Colonic mucosa (tissue), 4 donors: Measurements from ENCODE around the gene PRM3. TPM values are rescaled to one million over a fixed set of nuclear protein-coding genes. Genes with fewer than 3 reads are reported as not detected.

Experiments used
- DNase-seq: peaks from one replicate; pipeline ENCODE4 v3.0.0-alpha.2; 2020
- H3K27ac ChIP-seq: fragments of 200-600 bp; one replicate; pipeline ENCODE4 v1.8.0; 2021
- H3K27me3 ChIP-seq: fragments of 200-600 bp; one replicate; pipeline ENCODE4 v1.8.0; 2021
- H3K36me3 ChIP-seq: fragments of 200-600 bp; one replicate; pipeline ENCODE4 v1.8.0; 2021
- H3K4me1 ChIP-seq: fragments of 200-600 bp; one replicate; pipeline ENCODE4 v1.8.0; 2021; ENCODE audit warnings: mild to moderate bottlenecking
- H3K4me3 ChIP-seq: fragments of 200-600 bp; one replicate; pipeline ENCODE4 v1.8.0; 2021
- H3K9ac ChIP-seq, 2 donors: one replicate each; pipeline ENCODE4 v1.7.0; 2013; ENCODE audit warnings: control low read depth in 2 of 2, low read depth in 2 of 2, low read length in 2 of 2
- H3K9me3 ChIP-seq: fragments of 200-600 bp; one replicate; pipeline ENCODE4 v1.8.0; 2021
- CTCF ChIP-seq: fragments of 200-600 bp; IDR thresholded peaks from one replicate; pipeline ENCODE4 v1.8.0; 2022; ENCODE audit warnings: antibody characterized with exemption, mild to moderate bottlenecking
- intact Hi-C: fragments of 100-400 bp; cut with DNase I; formaldehyde crosslinking; loops from one replicate; pipeline ENCODE4 v1.14.1; 2022
- total RNA-seq, 2 donors: library from RNA; stranded (reverse); fragmentation: NEBNext Ultra II Directional in 1 of 2; extraction: Animal tissue kit (Norgen Biotek cat#: 25700) in 1 of 2; gene quantifications; one replicate each; pipeline ENCODE4 v1.2.1, GENCODE V29; 2021
- donor health status: healthy.
- donor health status: DM: no; HTN: no; CAD: no.
- donor health status: DM: no; HTN: no; CAD: no.

Gene PRM3
- total RNA-seq, 2 donors from 2014 or later = not detected

- no peak for TF ChIP-seq CTCF
- DNase-seq = no peak
- H3K9me3 ChIP-seq = no peaks in the 10 kb centered on the region
- peak overlapping the region; percentile 93 for H3K4me3 ChIP-seq
- H3K27ac ChIP-seq = peak overlapping the region; percentile 96
- no peaks in the 10 kb centered on the region for H3K27me3 ChIP-seq
- H3K4me1 ChIP-seq = peaks cover 8% of the 10 kb centered on the region
- peak overlapping the region; percentile 63 to 86 for H3K9ac ChIP-seq
- intact Hi-C loops = loop anchor here (10.0 kb wide), 1 partner anchor 149 kb away; no protein-coding TSS in a partner anchor
- H3K36me3 ChIP-seq = no peaks in the 10 kb centered on the region
Observed at GRCh38 chr16:11253995-11254912, 19.2 kb downstream of the PRM3 start.

- Histone ChIP-seq H3K27ac (no peak overlapping the region), H3K4me1 (peaks cover 8% of the 10 kb centered on the region), H3K36me3 (no peaks in the 10 kb centered on the region), H3K9me3 (no peaks in the 10 kb centered on the region), H3K9ac (peak overlapping the region; percentile 12 to 32), H3K4me3 (peak overlapping the region; percentile 12), H3K27me3 (no peaks in the 10 kb centered on the region)
- intact Hi-C loops = loop anchor here (10.0 kb wide), 1 partner anchor 149 kb away; no protein-coding TSS in a partner anchor
- DNase-seq = no peak
- TF ChIP-seq CTCF = no peak
Observed at GRCh38 chr16:11253009-11253994, 20.1 kb downstream of the PRM3 start.

GRCh38 chr16:11252482-11252931 lies 20.9 kb downstream of the PRM3 start:
- no peaks in the 10 kb centered on the region for H3K9me3 ChIP-seq
- no peak overlapping the region for H3K9ac ChIP-seq
- TF ChIP-seq CTCF = no peak
- no peak for DNase-seq
- intact Hi-C loops = loop anchor here (10.0 kb wide), 1 partner anchor 148 kb away; no protein-coding TSS in a partner anchor
- peaks cover 6% of the 10 kb centered on the region for H3K4me1 ChIP-seq
- no peaks in the 10 kb centered on the region for H3K36me3 ChIP-seq
- no peak overlapping the region for H3K4me3 ChIP-seq
- no peaks in the 10 kb centered on the region for H3K27me3 ChIP-seq
- H3K27ac ChIP-seq = no peak overlapping the region

- H3K36me3 ChIP-seq = no peaks in the 10 kb centered on the region
- intact Hi-C loops = loop anchor here (10.0 kb wide), 1 partner anchor 147 kb away; no protein-coding TSS in a partner anchor
- H3K27me3 ChIP-seq = no peaks in the 10 kb centered on the region
- no peaks in the 10 kb centered on the region for H3K9me3 ChIP-seq
- H3K4me3 ChIP-seq = no peak overlapping the region
- H3K9ac ChIP-seq = no peak overlapping the region
- H3K4me1 ChIP-seq = no peaks in the 10 kb centered on the region
- TF ChIP-seq CTCF = no peak
- no peak for DNase-seq
- H3K27ac ChIP-seq = no peak overlapping the region
Observed at GRCh38 chr16:11251525-11252481, 21.6 kb downstream of the PRM3 start.
